ENCODE results near the gene NTN4.
"Not testable (repeated sequence)": the region's sequence is repeated elsewhere in the genome, so short reads cannot be mapped to it uniquely, and the experiment has no call there.

The NTN4 gene

DNA sequence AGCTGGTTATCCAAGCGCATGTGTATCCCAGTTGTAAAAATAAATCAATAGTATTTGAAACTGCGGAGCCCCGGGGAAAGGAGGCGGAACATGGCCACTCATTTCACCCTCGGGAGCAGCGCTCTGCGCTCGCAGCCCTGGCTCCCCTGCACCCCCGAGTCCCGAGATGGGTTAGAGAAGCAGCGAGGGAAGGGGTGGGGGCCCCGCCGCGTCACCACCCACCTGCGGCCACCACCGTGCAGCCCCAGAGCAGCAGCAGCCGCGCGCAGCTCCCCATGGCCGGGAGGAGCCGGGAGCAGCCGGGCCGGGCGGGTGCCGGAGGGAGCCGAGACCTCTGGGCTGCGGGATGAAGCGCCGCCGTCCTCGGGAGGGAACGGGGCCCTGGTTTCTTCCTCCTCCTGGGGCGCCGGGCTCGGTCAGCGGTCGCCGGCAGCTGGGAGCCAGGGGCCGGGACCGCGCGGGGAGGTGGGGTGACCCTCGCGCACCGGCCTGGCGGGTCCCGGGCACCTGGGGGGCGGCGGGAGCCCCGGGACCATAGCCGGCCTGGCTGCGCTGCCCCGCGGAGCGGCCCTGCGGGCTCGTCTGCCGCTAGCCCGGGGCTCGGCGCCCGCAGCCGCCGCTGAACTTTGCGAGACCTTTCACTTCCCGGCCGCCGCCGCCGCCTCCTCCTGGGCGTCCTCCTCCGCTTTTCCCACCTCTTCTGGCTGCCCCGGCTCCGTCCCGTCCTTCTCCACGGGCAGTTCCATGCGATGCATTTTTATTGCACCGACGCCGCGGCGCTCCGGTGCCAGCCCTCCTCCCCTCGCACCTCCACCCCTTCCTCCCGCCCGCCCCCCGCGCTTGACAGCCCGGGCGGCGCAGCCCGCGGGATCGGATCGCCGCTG is at the start of gene NTN4:
NTN4 (minus strand) TSS at position 732 of the 884 bp plus-strand sequence; CDS start at position 277, 455 bp downstream.
- DNase-seq = peak in 3 of 6 experiments; percentile 1 to 16 (median 8)

DNA sequence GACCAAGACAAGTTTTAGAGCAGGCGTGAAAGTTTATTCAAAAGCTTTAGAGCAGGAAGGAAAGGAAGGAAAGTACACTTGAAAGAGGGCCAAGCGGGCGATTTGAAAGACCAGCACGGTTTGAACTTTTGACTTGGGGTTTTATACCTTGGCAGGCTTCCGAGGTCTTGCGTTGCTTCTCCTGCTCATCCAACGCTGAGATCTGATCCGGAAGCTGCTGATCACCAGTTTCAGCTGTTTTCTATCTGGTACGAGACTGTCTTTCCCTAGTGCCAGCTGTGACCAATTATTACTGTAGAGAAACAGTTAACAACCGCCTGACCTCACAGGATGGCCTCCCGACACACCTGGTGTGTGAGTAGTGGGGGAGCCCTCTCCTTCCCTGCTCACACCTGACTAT is 47.6 kb upstream of the NTN4 start:
- peak in 1 of 6 experiments; percentile 1 for DNase-seq

DNA sequence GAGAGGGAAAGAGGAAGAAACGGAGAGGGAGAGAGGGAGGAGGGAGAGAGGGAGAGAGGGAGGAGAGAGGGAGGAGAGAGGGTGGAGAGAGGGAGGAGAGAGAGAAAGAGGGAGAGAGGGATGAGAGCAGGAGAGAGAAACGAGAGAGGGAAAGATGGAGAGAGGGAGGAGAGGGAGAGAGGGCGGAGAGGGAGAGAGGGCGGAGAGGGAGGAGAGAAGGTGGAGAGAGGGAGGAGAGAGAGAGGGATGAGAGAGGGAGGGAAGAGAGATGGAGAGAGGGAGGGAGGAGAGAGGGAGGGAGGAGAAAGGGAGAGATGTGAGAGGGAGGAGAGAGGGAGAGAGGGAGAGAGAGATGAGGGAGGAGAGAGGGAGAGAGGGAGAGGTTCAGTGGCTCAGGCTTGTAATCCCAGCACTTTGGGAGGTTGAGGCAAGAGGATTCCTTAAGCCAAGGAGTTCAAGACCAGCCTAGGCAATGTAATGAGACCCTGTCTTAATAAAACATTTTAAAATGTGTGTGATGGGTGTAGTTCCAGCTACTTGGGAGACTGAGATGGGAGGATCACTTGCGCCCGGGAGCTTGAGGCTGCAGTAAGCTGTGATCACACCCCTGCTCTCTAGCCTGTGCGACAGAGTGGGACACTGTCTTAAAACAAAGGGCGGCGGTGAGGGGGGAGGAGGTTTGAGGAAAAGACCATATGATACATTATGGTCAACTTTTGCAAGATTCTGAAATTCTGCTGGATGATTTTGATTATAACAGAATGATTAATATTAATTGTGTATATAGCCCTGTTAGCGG is 46.9 kb upstream of the NTN4 start:
- DNase-seq = no peak

DNA sequence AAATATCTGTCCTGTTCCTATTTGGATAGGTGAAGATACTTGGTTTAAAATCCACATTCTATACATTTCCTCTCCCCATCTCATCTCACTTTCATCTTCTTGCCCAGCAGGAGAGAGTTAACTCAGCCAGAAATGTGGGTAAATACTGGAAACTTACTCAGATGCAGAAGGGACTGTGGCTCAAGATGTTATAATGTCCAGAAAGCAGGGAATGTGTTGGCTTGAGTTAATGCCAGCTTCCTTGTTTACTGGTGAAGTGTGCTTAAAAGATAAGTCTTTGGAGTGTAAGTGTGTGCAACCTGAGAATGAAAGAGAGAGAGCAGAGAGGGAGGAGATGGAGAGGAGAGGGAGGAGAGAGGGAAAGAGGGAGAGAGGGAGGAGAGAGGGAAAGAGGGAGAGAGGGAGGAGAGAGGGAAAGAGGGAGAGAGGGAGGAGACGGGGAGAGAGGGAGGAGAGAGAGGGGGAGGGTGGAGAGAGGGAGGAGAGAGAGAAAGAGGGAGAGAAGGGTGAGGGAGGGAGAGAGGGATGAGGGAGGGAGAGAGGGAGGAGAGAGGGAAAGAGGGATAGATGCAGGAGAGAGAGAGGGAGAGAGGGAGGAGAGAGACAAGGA is 46.2 kb upstream of the NTN4 start:
- no peak for DNase-seq

DNA sequence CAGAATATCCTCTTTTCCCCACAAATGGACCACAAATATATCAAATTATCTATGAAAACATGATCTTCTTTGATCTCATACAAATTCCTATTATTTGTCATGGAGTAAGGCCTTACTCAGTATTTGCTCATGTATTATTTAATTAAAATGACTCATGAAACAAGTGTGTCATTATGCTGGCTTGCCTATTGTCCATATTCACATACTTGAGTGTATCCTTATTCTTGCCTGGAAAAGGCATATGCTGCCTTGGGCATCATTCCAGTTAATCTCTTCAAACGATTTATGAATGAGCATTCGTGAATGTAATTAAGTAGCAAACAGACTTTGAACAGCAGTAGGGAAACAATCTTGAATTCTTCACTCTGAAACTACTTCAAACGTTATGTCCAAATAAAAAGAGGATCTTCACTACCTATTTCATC is 45.6 kb upstream of the NTN4 start:
- DNase-seq = no peak

DNA sequence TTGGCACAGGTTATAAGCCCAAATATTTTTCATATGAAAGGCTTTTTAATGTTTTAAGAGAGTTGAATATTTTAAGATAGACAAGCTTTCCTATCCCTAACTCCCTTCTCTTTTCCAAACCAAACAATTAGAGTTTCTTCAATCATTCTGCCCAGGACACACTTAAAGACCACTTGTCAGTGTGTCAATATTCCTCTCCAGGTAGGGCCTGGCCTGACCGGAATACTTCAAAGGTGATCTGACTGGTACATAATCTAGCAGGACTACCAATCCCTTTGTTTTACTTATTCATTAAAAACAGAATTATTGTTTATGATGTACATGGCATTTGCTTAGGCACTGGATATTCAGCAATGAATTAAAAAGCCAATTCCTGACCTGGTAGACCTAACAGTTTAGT is 44.0 kb upstream of the NTN4 start:
- no peak for DNase-seq

DNA sequence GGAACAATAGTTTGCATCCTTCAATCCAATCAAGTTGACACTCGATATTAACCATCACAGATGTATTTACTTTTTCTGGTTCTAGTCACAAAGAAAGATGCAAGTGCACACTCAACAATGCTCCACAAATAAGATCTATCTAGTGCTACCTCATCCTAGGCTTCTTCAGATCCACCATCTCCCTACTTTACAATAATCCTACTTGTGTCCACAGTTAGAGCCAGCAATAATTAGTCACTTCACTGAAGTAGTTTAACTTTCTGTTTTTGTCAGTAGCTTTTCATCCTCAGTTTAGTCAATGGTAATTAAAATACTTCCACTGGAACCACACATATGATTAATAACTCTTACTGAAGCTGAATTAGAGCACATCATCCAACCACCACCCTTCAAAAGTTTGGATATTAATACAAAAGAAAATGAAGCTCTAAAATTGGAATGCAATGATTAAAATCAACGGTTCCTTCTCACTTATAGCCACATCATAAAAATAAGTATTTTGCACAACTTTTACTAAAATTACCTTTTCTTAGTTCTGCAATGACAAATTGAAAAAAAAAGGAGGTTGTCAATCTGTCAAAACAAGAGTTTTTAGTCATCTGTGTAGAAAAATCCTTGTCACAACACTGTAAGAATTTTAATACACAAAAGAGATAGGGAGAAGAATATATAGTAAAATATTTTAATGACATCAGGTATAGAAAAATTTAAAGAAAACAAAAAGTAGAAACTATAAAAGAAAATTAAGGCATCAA is 39.9 kb upstream of the NTN4 start:
- DNase-seq = no peak

DNA sequence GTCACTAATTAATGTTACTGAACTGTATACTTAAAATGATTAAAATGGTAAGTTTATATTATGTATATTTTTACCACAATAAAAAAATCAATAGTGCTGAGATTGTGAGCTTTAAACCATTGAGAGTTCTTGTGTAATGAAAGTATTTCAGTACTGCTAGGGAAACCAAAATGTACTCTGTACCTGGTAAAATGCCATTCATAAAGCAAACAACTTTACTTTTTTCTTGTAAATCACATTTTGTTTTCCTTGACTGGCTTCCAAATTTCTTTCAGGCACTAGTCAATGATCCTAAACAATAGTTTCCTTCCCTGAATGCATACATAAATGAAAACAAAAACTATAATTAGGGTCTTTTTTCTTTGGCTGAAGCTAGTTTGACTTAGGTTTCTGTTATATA is 38.8 kb upstream of the NTN4 start:
- DNase-seq = no peak

DNA sequence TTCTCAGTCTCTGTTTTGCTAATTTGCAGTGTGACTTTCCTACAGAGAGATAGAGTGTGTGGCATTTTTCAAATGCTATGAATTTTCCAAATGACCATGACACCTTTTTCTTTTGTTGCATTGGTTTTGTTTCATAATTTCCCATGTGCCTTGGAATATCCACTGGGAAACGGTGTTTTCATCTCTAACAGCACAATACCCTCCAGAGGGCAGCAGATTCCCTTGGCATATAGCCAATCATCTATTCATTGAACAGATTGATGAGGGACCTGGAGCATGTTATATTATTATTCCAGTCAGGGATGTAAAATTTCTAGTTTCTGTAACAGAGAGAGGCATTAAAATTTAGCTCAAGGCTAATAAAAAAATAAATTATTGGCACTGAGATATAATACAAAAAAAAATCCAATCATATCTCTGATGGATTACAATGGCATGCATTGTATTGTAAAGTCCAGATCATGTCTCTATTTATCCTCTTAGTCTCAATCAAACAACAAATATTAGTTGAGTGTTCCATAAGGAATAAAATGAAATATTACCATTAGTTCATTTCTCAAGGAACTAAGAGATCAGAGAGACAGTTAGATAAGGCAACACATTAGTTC is 29.6 kb upstream of the NTN4 start:
- DNase-seq = no peak

DNA sequence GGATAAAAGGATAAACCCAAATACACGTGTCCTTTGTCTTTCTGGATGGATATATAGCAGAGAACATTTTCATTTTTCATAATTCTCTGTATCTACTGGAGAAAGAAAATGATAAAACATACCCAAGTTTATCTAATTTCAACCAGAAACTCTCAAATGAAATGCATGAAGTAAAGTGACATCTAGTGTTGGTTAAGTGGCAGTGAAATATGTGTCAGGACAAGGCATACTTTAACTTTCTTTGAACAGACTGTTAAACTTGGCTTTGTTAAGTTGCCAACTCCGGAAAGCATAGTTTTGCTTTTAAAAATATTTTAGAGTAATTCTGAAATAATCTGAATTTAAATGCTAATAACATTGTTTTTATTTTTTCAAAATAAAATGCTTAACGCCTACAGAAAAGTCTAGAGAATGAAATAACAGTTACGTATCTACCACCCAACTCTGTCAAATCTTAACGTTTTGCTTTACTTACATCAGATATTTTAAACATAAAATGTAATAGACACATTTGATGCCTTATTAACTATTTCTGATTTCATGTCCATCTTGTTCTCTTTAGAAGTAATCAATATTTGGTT is 25.2 kb upstream of the NTN4 start:
- peak in 1 of 6 experiments; percentile 3 for DNase-seq

DNA sequence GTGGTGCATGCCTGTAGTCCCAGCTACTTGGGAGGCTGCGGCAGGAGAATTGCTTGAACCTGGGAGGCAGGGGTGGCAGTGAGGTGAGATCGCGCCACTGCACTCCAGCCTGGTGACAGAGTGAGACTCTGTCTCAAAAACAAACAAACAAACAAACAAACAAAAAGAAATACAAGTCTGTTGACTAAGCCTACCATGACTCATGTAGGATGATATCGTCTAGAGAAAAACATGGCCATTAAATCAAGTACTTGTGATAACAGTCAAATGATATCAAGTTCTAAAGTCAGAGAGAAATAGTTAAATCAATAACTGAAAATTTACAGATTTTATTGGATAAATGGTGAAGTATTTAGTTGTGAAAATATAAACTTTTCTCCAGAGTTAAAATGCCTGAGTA is 21.6 kb upstream of the NTN4 start:
- not testable (repeated sequence) for DNase-seq

DNA sequence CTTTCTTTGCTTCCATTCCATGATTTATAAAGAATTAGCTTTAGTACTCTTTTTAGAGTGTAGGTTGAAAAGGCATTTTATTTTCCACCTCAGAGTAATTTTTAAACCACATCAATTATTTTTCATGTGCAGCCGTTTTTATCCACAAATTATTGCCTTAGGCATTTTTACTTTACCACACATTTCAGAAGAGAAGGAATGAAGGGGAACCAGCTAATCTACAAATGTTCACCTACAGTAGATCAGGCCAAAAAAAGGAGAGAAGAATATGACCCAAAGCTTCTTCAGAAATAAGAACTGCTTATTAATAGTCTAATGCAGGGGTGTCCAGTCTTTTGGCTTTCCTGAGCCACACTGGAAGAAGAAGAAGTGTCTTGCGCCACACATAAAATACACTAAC is 19.8 kb upstream of the NTN4 start:
- DNase-seq = no peak

DNA sequence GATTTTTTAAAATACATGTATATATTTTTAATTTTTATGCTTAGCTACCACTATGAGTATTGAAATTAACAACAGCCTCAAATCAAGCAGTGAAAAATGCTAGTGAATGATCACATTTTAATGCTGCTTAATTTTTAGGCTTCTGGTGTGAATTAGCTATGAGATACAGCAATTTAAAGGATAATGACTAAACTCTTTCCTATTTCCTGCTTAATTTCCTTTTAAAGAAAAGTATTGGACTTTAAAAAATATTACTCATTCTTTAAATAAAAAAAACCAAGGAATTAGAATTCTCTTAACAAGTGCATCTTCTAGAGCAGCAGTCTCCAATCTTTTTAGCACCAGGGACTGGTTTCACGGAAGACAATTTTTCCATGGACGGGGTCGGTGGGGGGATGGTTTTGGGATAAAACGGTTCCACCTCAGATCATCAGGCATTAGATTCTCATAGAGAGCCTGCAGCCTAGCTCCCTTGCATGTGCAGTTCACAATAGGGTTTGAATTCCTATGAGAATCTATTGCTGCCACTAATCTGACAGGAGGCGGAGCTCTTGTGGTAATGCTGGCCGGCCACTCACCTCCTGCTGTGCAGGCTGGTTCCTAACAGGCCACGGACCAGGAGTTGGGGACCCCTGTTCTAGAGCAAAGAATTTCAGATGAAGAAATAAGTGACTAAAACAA is 18.6 kb upstream of the NTN4 start:
- no peak for DNase-seq

DNA sequence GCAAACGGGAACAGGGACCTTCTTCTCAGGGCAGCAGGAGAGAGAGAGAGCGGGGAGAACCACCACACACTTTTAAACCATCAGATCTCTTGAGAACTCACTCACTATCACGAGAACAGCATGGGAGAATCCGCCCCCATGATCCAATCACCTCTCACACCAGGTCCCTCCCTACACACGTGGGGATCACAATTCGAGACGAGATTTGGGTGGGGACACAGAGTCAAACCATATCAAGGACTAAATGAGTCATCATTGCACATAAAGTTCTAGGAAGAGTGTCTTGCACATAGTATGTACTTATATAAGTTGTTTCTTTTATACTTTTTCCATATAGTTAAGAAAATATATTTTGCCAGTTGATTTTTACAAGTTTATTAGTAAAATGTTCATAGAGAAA is 17.6 kb upstream of the NTN4 start:
- no peak for DNase-seq

DNA sequence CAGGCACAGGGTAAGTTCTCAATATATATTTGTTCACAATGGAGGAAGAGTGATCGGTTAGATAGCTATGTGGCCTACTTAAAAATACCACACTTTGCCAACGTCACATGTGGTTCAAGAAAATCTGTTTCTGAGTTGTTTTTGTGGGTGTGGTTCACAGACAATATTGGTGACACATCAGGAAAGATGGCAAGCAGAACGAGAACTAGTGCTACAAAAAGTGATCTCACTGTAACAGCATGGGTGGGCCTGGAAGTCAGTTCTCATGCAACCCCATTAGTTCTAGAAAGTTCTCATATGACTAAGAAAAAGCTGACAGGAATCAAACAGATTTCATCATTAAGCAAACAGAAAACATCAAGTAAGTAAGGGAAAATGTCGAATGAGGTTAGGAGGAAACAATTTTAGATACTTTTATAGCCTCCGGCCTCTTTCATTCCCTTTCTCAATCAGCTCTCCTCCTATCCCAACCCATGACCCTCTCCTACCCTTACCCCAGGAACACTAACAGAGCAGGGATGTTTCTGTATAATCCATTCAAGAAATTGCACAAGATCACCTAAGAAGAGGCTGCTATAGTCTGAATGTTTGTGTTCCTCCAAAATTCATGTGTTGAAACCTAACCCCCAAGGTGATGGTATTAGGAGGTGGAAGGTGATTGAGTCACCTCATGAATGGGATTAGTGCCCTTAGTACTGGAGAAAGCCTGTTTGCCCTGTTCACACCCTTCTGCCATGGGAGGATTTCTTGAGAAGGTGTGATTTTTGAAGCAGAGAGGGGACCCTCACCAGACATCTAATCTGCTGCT is 15.5 kb upstream of the NTN4 start:
- DNase-seq = no peak

DNA sequence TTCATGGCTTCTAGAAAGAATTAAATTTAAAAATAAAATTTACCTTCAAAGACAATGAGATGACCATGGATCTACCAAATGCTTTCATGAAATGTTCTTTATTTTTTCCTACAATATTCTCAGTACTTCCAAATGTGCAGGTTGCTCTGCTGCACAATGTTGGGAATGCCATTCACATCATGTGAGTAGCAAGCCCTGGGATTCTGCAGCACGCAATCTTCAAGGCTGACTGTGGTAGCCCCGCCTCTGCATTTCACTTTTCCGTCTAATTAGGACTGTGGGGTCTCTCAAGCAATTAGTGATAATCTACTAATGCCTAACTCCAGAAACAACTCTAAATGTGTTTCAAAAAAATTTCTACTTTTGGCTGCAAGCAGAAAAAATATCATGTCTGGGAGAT is 13.7 kb upstream of the NTN4 start:
- DNase-seq = no peak

DNA sequence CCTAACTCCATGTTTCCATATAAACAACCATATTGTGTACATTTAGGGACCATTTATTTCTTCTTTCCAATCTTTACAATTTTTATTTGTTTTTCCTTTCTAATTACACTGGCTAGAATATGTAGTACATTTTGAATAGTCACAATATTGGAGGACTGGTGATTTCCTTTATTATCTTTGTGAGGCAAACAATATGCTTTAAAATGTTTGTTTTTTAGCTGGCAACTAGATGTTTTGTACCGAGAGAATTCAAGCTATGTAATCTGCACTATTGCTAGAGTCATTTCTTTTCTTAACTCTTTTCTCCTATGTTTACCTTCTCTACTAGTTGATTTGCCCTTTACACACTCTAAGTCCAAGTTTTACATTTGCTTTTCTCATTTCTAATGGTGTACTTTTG is 13.3 kb upstream of the NTN4 start:
- DNase-seq = no peak

DNA sequence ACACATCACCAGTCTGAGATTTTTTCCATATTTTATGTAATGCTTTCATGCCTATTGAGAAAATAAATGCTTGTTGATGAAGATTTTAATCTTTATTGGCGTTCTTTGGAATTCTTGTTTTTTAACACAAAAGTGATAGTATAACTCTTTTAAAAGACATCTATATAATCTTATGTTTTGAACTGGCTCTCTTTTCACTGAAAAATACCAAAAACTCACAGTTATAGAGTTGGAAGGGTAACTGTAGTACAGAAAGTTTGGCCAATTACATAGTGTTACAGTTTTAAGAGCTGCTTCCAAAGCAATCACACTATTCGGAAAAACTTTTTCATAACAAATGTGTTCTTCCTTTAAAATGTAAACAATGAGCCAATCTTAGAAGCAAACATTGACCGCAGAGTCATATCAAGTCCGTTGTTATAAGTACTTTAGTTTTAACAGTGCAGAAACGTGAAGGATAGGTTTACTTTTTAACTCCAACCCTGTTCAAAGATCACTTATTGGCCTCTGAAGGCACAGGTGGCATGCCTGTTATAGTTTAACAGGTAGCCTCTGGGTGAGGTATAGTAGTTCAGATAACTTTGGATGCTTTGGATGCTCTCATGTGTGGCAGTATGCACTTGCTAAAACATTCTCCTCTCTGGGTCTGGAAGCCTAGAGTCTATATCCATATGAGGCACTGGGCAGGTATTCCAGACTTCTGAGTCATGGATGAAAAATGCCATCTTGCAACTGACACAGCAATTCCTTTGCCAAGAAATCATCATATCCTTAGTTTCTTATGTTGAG is 12.1 kb upstream of the NTN4 start:
- DNase-seq = no peak

DNA sequence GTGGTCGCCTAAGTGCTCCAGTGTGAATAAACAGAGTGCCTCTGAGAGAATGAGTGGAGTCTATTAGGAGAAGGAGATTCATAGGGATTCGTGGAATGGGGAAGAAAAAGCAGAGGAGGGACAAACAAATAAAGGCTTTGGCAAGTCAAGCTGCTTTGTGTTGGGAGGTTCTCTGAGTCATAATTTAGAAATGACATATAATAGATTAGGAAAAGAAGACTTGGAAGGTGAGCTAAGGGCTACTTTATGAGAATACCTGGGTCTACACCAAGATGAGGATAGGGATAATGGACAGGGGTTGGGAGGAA is 6.4 kb upstream of the NTN4 start:
- DNase-seq = no peak
